Activated T-helper 2 cell treated with anti-CD3 and anti-CD28 coated beads, Interferon-gamma antibody, Interleukin-2, Interleukin-4, amounts not matched to agents 10 μg/mL and 5 μg/mL and 100 μg/mL, durations not matched to agents 14 hours and 24 hours and 36 hours (primary cell): ENCODE data around the gene SPAAR. TPM values are rescaled to one million over a fixed set of nuclear protein-coding genes. Genes with fewer than 3 reads are reported as not detected.

ENCODE experiments used
- DNase-seq: peaks from one replicate; pipeline ENCODE4 v3.0.0; 2021; ENCODE audit warnings: low spot score
- H3K27ac Mint-ChIP-seq: one replicate; pipeline ENCODE4 v1.8.0; 2021; ENCODE audit warnings: mixed read lengths
- H3K27me3 Mint-ChIP-seq: one replicate; pipeline ENCODE4 v1.8.0; 2021; ENCODE audit warnings: low read depth, mixed read lengths
- H3K36me3 Mint-ChIP-seq: one replicate; pipeline ENCODE4 v1.8.0; 2021; ENCODE audit warnings: low read depth, mixed read lengths
- H3K4me1 Mint-ChIP-seq: one replicate; pipeline ENCODE4 v1.8.0; 2021; ENCODE audit warnings: low read depth, mixed read lengths
- H3K4me3 Mint-ChIP-seq: one replicate; pipeline ENCODE4 v1.8.0; 2021; ENCODE audit warnings: low read depth, mild to moderate bottlenecking, moderate library complexity, mixed read lengths
- H3K9me3 Mint-ChIP-seq: one replicate; pipeline ENCODE4 v1.8.0; 2021; ENCODE audit warnings: mixed read lengths
- intact Hi-C: fragments of 100-400 bp; cut with micrococcal nuclease; formaldehyde crosslinking; loops from one replicate; pipeline ENCODE4 v1.15.1; 2023
- total RNA-seq: library from RNA; stranded (reverse); gene quantifications from 2 replicates; pipeline ENCODE4 v1.2.3, GENCODE V29; 2022

The SPAAR gene
- total RNA-seq, 1 donor from 2014 or later: not detected

DNA sequence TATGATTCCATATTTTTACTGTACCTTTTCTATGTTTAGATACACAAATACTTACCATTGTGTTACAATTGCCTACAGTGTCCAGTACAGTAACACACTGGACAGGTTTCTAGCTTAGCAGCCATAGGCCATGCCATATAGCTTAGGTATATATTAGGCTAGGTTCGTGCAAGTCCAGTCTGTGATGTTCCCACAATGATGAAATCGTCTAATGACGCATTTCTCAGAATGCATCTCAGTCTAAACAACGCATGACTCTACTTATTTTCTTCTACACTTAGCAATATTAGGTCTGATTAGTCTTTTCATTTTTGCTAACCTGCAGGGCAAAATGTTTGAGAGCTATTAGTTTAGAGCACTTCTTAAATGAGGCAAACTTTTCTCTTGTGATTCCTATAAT, 26.0 kb downstream of the SPAAR start:
- Mint-ChIP-seq H3K4me1 (peaks cover 27% of the 10 kb centered on the region), H3K27ac (no peak overlapping the region), H3K36me3 (peaks cover 5% of the 10 kb centered on the region), H3K9me3 (peaks cover 8% of the 10 kb centered on the region), H3K27me3 (peaks cover 8% of the 10 kb centered on the region), H3K4me3 (no peak overlapping the region)
- intact Hi-C loops: no loop called here
- no peak for DNase-seq

DNA sequence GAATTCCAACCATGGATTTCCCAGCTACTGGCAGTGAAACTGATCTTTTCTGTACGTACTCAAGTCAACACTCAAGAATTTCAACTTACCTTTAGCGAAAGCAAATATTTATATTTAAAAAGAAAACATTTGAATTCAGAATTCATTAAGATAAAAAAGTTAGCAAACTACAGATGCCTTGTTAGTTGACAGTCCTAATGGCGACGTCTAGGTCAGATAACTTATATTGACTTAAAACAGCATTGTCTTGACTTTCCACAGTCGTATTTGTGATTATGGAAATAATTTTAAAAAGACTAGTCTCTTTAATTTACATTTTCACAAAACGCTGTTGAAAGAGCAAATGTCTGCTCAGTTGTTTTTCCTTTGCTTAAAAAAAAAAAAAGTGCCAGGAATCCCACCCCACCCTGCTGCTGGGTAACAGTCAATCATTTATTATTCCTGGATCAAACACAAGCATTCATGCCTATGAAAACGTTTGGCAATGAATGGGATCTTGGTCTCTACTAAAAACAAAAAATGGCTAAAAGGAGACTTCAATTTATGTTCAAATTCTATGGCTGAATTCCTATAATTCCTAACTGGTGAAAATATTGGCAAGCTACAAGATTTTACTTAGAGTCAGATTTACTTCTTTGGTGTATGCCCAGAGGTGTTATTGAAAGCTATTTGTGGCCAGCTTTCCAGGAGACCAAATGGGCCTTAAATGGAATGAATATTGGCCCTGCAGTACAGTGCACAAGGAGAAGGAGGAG, 26.6 kb downstream of the SPAAR start:
- intact Hi-C loops: no loop called here
- no peak for DNase-seq
- Mint-ChIP-seq H3K4me3 (no peak overlapping the region), H3K27me3 (peaks cover 6% of the 10 kb centered on the region), H3K4me1 (peaks cover 34% of the 10 kb centered on the region), H3K36me3 (peaks cover 5% of the 10 kb centered on the region), H3K27ac (no peak overlapping the region), H3K9me3 (peaks cover 8% of the 10 kb centered on the region)

DNA sequence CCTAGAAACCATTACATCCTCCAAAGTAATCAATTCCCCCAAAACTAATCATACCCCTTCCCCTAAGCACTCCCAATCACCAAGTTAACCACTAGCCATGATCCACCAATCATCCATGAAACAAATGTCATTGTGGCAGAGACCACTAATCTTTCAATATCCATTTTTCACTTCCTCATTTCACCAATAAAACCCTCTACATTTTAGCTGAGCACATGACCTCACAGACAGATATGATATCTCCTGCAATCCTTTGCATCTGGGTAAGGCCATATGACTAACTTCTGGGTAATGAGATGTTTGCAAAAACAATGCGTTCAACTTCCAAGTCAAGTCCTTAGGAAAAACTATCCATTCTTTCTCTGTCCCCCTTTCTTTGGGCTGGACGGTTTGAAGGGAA, 27.9 kb downstream of the SPAAR start:
- Mint-ChIP-seq H3K36me3 (peaks cover 5% of the 10 kb centered on the region), H3K27me3 (no peaks in the 10 kb centered on the region), H3K9me3 (peaks cover 8% of the 10 kb centered on the region), H3K27ac (no peak overlapping the region), H3K4me3 (no peak overlapping the region), H3K4me1 (peaks cover 35% of the 10 kb centered on the region)
- intact Hi-C loops: no loop called here
- DNase-seq: no peak

DNA sequence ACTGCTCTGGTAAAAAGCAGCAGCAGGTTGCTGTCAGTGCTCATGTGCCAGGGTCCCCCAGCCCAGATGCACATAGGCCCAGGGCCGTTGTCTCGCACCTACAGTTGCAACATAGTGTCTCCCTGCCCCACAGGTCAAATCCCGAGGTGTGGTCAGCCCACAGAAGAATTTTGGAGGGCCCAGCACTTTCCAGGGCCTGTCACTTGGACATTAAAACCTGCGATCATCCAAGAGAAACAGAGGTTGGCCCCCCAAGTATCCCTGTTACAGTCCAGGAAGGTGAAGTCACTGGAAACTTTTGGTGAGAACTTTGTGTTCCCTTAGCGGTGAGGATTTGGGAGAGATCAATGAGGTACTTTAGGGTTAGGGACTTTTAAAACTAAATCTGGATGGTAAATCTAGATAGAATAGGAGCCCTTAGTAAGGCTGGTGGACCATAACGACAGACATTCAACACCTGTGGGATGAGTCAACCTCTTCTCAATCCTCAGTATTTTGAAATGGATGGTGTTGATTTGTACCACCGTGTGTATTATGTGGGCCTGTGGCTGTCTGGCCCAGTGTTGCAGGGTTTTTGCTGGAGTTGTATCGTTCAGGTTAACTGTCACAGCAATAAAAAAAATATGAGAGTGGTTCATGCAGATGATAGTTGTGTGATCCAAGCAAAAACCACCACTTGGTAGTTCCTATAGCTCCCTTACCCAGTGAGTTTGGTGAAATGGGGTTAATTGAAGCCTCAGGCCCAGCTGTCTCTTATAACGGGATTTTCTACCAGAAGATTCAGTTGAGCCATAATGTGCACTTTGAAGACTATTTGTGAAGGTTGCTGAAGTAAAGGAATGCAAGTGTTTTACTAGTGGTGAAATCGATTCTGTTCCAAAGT, 29.4 kb downstream of the SPAAR start:
- peaks cover 5% of the 10 kb centered on the region for H3K36me3 Mint-ChIP-seq
- H3K9me3 Mint-ChIP-seq: peaks cover 8% of the 10 kb centered on the region
- H3K4me1 Mint-ChIP-seq: peaks cover 24% of the 10 kb centered on the region
- DNase-seq: no peak
- intact Hi-C loops: no loop called here
- H3K27me3 Mint-ChIP-seq: no peaks in the 10 kb centered on the region
- H3K4me3 Mint-ChIP-seq: no peak overlapping the region
- H3K27ac Mint-ChIP-seq: no peak overlapping the region

DNA sequence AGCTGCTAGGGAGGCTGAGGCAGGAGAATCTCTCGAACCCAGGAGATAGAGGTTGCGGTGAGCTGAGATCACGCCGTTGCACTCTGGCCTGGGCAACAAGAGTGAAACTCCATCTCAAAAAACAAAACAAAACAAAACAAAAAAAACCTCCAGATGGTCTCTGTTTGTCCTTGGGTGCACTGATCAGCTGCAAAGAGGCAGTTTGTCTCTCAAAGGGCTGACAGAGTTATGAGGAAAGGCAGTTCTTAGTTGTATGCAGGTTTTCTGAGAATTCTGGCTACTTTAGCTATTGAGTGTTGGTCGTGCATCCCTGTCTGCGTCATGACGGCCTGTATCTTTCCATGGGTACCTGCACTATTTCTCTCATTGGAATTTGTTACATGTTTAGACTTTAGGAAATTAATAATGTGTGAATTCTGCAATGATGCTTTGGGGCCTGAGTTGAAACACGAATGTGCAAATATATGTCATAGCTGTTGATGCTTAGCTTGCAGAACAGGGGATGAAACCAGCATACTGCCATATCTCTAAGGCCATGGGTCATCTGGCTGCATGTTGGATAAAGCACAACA, 30.5 kb downstream of the SPAAR start:
- Mint-ChIP-seq H3K4me3 (no peak overlapping the region), H3K9me3 (peaks cover 8% of the 10 kb centered on the region), H3K27me3 (peaks cover 4% of the 10 kb centered on the region), H3K36me3 (peaks cover 5% of the 10 kb centered on the region), H3K27ac (no peak overlapping the region), H3K4me1 (peaks cover 23% of the 10 kb centered on the region)
- DNase-seq: no peak
- intact Hi-C loops: no loop called here

DNA sequence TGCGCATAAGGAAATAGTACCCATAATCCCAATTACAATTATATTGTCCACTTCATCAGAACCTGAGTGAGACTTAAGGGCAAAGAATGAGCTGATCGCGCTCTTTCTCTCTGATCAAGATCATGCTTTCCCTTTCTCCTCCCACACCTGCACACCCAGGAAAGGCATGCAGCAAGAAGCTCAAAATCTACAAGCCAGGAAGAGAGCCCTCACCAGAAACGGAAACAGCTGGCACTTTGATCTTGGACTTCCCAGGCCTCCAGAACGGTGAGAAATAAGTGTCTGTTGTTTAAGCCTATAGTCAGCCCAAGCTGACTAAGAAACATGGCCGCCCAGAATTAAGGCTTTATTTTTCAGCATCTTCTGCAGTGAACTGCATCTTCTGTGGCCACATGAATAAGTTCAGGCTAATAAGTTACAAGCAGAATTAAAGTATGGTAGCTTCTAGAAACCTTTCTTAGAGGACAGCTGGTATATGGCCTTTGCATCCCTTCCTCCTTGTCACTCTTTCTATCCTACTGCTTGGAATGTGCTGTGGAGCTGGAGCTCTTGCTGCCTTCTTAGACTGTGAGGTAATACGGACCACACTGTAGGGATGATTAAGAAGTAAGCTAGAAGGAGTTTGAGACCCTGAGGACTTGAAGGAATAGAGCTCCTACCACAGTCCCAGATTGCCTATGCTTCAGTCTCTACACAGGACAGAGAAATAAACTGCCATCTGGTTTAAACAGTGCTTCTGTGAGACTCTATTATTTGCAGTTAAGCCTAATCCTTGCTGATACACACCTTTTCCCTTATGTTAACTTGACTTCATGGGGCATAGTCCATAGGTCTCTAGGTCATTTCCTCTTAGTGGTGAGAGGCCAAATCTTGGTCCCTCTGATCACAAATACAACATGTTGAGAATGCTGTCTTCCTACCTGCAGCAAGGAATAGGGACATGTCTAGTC, 31.4 kb downstream of the SPAAR start:
- peaks cover 5% of the 10 kb centered on the region for H3K36me3 Mint-ChIP-seq
- DNase-seq: no peak
- peaks cover 8% of the 10 kb centered on the region for H3K9me3 Mint-ChIP-seq
- peaks cover 25% of the 10 kb centered on the region for H3K4me1 Mint-ChIP-seq
- H3K27me3 Mint-ChIP-seq: peaks cover 4% of the 10 kb centered on the region
- H3K4me3 Mint-ChIP-seq: no peak overlapping the region
- intact Hi-C loops: no loop called here
- H3K27ac Mint-ChIP-seq: no peak overlapping the region

DNA sequence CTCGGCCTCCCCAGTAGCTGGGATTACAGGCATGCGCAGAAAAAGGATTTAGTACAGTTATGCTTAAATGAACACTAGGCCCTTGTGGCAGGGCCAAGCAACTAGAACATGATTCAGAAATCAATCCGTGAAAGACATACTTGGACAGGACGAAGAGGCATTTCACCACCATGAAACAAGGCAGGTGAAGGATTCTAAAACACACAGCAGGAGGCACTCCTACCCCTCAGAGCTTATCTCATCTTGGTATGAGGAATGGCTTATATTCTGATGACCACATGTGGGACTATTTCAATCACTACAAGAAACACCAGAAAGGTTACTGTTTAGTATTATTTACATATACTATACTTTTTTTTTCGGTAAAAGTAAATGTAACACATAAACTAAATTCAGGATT, 33.0 kb downstream of the SPAAR start:
- H3K36me3 Mint-ChIP-seq: peaks cover 2% of the 10 kb centered on the region
- peaks cover 5% of the 10 kb centered on the region for H3K27me3 Mint-ChIP-seq
- H3K27ac Mint-ChIP-seq: no peak overlapping the region
- no peak for DNase-seq
- H3K4me1 Mint-ChIP-seq: peaks cover 24% of the 10 kb centered on the region
- peaks cover 2% of the 10 kb centered on the region for H3K9me3 Mint-ChIP-seq
- H3K4me3 Mint-ChIP-seq: no peak overlapping the region
- intact Hi-C loops: no loop called here

DNA sequence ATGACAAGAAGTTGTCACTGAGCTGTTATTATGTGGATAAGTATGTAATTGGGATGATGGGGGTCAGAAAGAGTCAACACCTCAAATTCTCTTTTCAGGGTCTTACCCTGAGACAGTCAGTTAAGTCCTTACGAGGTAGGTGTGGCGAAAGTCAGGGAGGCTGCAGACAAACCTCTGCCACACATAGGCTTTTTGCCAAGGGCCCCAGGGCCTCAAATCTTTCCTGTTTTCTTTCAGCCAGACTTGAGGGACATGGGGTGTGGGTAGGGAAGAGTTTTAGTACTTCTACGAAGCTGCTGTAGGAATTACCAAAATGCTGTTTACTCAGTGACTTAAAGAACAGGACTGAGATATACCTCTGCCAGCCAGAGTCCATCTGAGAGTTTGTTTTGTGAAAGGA, 34.9 kb downstream of the SPAAR start:
- DNase-seq: no peak
- Mint-ChIP-seq H3K27me3 (peaks cover 11% of the 10 kb centered on the region), H3K4me3 (no peak overlapping the region), H3K27ac (no peak overlapping the region), H3K9me3 (no peaks in the 10 kb centered on the region), H3K4me1 (peaks cover 20% of the 10 kb centered on the region), H3K36me3 (no peaks in the 10 kb centered on the region)
- intact Hi-C loops: no loop called here

DNA sequence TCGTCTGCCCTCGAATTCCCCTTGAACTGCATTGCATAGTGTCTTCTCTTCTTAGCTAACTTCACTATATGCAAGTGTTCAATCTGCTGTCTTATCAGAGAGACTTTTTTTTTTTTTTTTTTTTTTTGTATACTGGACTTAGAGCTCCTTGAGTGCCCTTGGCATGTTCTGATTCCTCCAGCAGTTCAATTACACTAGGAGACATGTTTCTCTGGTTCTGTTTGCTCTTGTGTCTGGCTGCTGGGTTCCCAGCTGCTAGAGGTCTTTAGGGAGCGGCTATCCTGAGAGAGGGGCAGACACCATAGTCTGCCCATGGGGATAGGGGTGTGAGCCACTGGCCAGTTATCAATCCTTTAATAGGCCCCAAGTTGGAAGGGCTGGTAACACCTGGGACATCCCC, 35.6 kb downstream of the SPAAR start:
- intact Hi-C loops: loop anchor here (1.0 kb wide), 1 partner anchor 42 kb away; no protein-coding TSS in a partner anchor
- H3K9me3 Mint-ChIP-seq: no peaks in the 10 kb centered on the region
- H3K36me3 Mint-ChIP-seq: no peaks in the 10 kb centered on the region
- peaks cover 19% of the 10 kb centered on the region for H3K4me1 Mint-ChIP-seq
- H3K27ac Mint-ChIP-seq: no peak overlapping the region
- no peak overlapping the region for H3K4me3 Mint-ChIP-seq
- no peak for DNase-seq
- peaks cover 15% of the 10 kb centered on the region for H3K27me3 Mint-ChIP-seq

DNA sequence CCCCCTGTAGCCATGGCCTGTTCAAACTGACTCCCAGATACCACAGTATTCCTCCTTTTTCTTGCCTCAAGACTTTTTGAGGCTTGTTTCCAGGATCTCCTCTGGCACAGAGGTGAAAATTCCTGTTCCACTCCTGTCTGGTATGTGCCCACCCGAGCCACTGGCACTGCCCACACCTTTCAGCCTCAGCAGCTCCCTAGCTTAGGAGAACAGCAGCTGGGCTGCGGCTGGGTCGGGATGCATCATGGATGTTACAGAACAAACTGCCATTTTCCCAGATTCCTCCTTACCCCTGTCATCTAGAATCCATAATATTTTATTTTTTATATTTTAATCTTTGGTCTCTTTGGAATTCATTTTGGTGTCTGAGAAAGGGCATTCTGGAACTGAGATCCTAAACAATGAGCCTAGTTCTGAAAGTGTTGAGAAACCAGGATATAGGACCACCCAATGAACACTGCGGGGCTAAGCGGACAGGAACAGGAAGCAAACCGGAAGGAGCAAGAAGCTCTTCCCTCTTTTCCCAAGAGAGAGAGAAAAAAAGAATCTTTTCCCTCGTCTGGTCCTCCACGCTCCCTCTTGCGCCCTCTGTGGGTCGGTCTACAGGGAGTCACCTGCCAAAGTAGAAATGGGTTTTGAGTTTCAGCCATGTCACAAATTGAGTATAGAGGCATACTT, 36.2 kb downstream of the SPAAR start:
- H3K9me3 Mint-ChIP-seq: no peaks in the 10 kb centered on the region
- peak; percentile 40 for DNase-seq
- H3K27ac Mint-ChIP-seq: no peak overlapping the region
- peaks cover 12% of the 10 kb centered on the region for H3K4me1 Mint-ChIP-seq
- intact Hi-C loops: loop anchor here (1.0 kb wide), 1 partner anchor 42 kb away; no protein-coding TSS in a partner anchor
- H3K27me3 Mint-ChIP-seq: peaks cover 15% of the 10 kb centered on the region
- H3K36me3 Mint-ChIP-seq: no peaks in the 10 kb centered on the region
- no peak overlapping the region for H3K4me3 Mint-ChIP-seq

DNA sequence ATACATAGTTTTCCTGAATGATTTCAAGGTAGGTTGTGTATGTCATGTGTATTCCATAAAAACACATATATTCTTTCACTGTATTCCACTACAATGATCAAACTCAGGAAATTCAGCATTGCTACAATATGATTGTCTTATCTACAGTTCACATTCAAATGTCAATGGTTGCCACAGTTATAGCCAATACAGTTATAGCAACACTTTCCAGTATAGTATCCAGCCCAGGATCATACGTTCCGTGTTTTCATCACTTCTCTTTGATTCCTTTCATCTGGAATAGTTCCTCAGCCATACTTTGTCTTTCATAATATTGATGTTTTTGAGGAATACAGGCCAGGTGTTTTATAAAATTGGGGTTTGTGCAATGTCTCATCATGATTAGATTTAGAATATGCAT, 39.2 kb downstream of the SPAAR start:
- Mint-ChIP-seq H3K27ac (no peak overlapping the region), H3K36me3 (no peaks in the 10 kb centered on the region), H3K27me3 (peaks cover 25% of the 10 kb centered on the region), H3K4me1 (peaks cover 5% of the 10 kb centered on the region), H3K4me3 (no peak overlapping the region), H3K9me3 (no peaks in the 10 kb centered on the region)
- intact Hi-C loops: no loop called here
- no peak for DNase-seq

DNA sequence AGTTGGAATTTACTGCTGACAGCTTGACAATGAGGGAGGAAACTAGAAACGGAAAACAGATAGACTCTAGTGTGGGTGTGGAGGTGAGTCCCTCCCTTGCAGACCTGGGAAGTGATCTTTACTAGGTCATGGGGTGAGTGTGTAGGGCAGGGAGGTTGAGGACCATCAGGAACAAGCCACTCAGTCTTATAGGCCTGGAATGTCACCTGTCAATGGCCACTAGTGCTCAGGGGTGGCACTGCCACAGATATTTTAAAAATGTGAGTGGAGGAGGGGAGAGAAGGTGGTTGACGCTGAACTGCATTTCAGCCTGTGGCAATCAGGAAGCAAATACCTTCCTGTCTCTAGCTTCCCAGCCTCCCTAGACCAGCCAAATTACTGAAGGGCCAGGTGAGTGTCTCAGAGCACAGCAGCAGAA, 39.6 kb downstream of the SPAAR start:
- intact Hi-C loops: no loop called here

More for the DNA sequence above, 39.6 kb downstream of the SPAAR start:
- Mint-ChIP-seq H3K9me3 (no peaks in the 10 kb centered on the region), H3K36me3 (no peaks in the 10 kb centered on the region), H3K27me3 (peaks cover 23% of the 10 kb centered on the region), H3K4me1 (peaks cover 5% of the 10 kb centered on the region), H3K27ac (no peak overlapping the region), H3K4me3 (no peak overlapping the region)
- DNase-seq: no peak
